WTC11 (cell line): ENCODE measurements around the gene FAM25A.

Experiments used
- CREM ChIP-seq: sonication (generic); formaldehyde crosslinking; IDR thresholded peaks from 2 replicates; pipeline ENCODE4 v1.8.1; 2022; ENCODE audit warnings: mild to moderate bottlenecking, missing genetic modification reagents, moderate library complexity
- ETV6 ChIP-seq: sonication (generic); formaldehyde crosslinking; IDR thresholded peaks from 2 replicates; pipeline ENCODE4 v1.8.1; 2022; ENCODE audit warnings: mild to moderate bottlenecking, missing genetic modification reagents
- FOXP1 ChIP-seq: sonication (generic); formaldehyde crosslinking; IDR thresholded peaks from 2 replicates; pipeline ENCODE4 v1.8.0; 2022; ENCODE audit warnings: missing genetic modification reagents, mild to moderate bottlenecking, moderate library complexity, borderline replicate concordance
- KAT7 ChIP-seq: sonication (generic); formaldehyde crosslinking; IDR thresholded peaks from 2 replicates; pipeline ENCODE4 v1.8.1; 2023; ENCODE audit warnings: missing genetic modification reagents, mild to moderate bottlenecking, borderline replicate concordance
- SMAD3 ChIP-seq: sonication (generic); formaldehyde crosslinking; IDR thresholded peaks from 2 replicates; pipeline ENCODE4 v1.8.0; 2022; ENCODE audit warnings: missing genetic modification reagents, mild to moderate bottlenecking, borderline replicate concordance
- TP53 ChIP-seq: sonication (generic); formaldehyde crosslinking; IDR thresholded peaks from 2 replicates; pipeline ENCODE4 v1.8.1; 2023; ENCODE audit warnings: mild to moderate bottlenecking, missing genetic modification reagents
- TF ChIP-seq, protein P1 (sequence below): fragments of 200-600 bp; IDR thresholded peaks from 2 replicates; pipeline ENCODE4 v1.8.0; 2022; ENCODE audit warnings: antibody characterized with exemption
- TF ChIP-seq, protein P2 (sequence below): sonication (generic); formaldehyde crosslinking; IDR thresholded peaks from 2 replicates; pipeline ENCODE4 v1.8.0; 2022; ENCODE audit warnings: mild to moderate bottlenecking, missing genetic modification reagents
- TF ChIP-seq, protein P3 (sequence below): sonication (generic); formaldehyde crosslinking; IDR thresholded peaks from 2 replicates; pipeline ENCODE4 v1.8.0; 2022; ENCODE audit warnings: mild to moderate bottlenecking, missing genetic modification reagents

DNA sequence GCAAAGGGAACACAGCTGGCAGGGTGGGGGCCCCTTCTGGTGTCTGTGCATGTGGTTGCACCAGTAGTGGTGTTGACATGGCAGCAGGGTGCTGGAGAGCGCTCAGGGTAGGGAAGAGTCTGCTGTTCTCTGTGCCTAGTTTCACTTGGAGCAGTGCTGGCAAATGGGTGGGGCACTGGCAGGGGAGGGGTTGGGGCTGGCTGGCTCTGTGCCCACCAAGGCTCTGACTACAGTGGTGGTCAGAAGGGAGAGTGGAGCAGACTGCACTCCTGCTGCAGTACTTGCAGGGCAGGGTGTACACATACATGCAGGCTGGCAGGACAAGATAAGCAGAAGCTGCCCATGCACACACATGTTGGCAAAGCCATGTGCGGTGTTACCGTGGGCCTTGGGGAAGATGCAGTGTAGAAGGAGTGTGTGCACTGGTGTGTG lies 18.2 kb downstream of the FAM25A start:
- TF ChIP-seq, protein P1, sequence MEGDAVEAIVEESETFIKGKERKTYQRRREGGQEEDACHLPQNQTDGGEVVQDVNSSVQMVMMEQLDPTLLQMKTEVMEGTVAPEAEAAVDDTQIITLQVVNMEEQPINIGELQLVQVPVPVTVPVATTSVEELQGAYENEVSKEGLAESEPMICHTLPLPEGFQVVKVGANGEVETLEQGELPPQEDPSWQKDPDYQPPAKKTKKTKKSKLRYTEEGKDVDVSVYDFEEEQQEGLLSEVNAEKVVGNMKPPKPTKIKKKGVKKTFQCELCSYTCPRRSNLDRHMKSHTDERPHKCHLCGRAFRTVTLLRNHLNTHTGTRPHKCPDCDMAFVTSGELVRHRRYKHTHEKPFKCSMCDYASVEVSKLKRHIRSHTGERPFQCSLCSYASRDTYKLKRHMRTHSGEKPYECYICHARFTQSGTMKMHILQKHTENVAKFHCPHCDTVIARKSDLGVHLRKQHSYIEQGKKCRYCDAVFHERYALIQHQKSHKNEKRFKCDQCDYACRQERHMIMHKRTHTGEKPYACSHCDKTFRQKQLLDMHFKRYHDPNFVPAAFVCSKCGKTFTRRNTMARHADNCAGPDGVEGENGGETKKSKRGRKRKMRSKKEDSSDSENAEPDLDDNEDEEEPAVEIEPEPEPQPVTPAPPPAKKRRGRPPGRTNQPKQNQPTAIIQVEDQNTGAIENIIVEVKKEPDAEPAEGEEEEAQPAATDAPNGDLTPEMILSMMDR: no peak
- TF ChIP-seq FOXP1 (CRISPR knock-in tag) (no peak), ETV6 (CRISPR knock-in tag) (no peak), TP53 (CRISPR knock-in tag) (no peak), KAT7 (CRISPR knock-in tag) (no peak), CREM (CRISPR knock-in tag) (no peak), SMAD3 (CRISPR knock-in tag) (no peak)
- TF ChIP-seq, protein P2, sequence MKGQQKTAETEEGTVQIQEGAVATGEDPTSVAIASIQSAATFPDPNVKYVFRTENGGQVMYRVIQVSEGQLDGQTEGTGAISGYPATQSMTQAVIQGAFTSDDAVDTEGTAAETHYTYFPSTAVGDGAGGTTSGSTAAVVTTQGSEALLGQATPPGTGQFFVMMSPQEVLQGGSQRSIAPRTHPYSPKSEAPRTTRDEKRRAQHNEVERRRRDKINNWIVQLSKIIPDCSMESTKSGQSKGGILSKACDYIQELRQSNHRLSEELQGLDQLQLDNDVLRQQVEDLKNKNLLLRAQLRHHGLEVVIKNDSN (CRISPR knock-in tag): no peak
- TF ChIP-seq, protein P3, sequence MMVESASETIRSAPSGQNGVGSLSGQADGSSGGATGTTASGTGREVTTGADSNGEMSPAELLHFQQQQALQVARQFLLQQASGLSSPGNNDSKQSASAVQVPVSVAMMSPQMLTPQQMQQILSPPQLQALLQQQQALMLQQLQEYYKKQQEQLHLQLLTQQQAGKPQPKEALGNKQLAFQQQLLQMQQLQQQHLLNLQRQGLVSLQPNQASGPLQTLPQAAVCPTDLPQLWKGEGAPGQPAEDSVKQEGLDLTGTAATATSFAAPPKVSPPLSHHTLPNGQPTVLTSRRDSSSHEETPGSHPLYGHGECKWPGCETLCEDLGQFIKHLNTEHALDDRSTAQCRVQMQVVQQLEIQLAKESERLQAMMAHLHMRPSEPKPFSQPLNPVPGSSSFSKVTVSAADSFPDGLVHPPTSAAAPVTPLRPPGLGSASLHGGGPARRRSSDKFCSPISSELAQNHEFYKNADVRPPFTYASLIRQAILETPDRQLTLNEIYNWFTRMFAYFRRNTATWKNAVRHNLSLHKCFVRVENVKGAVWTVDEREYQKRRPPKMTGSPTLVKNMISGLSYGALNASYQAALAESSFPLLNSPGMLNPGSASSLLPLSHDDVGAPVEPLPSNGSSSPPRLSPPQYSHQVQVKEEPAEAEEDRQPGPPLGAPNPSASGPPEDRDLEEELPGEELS (CRISPR knock-in tag): no peak
